ENCODE measurements around the gene KLK2.
A peak's percentile ranks its signal among the peaks of the same experiment; 100 is the strongest.
"Not testable (repeated sequence)": the region's sequence is repeated elsewhere in the genome, so short reads cannot be mapped to it uniquely, and the experiment has no call there.

KLK2 gene

GRCh38 chr19:50870417-50871089, 2.7 kb upstream of the KLK2 start:
- no peak overlapping the region for H3K27ac Mint-ChIP-seq

GRCh38 chr19:50874211-50874610, 972 bp downstream of the KLK2 start:
- Mint-ChIP-seq H3K27me3 (peaks cover 49% of the 10 kb centered on the region), H3K9me3 (no peaks in the 10 kb centered on the region), H3K4me3 (no peak overlapping the region), H3K4me1 (no peaks in the 10 kb centered on the region), H3K27ac (no peak overlapping the region)
- DNase-seq (no peak), ATAC-seq (no peak)

More at GRCh38 chr19:50870417-50871089, 2.7 kb upstream of the KLK2 start:
- peaks cover 62% of the 10 kb centered on the region for H3K27me3 Mint-ChIP-seq
- no peaks in the 10 kb centered on the region for H3K4me1 Mint-ChIP-seq
- H3K9me3 Mint-ChIP-seq, result no peaks in the 10 kb centered on the region
- ATAC-seq (peak; percentile 83), DNase-seq (peak in 1 of 2 donors; percentile 54)
- no peak overlapping the region for H3K4me3 Mint-ChIP-seq

GRCh38 chr19:50875795-50876422, 2.7 kb downstream of the KLK2 start:
- no peak for DNase-seq
- H3K27ac Mint-ChIP-seq, result no peak overlapping the region
- H3K27me3 Mint-ChIP-seq, result peaks cover 45% of the 10 kb centered on the region
- no peak overlapping the region for H3K4me3 Mint-ChIP-seq
- H3K9me3 Mint-ChIP-seq, result no peaks in the 10 kb centered on the region
- ATAC-seq, result no peak
- no peaks in the 10 kb centered on the region for H3K4me1 Mint-ChIP-seq

- no peak for ATAC-seq
- no peak overlapping the region for H3K4me3 Mint-ChIP-seq
- H3K4me1 Mint-ChIP-seq, result no peaks in the 10 kb centered on the region
- no peaks in the 10 kb centered on the region for H3K9me3 Mint-ChIP-seq
- DNase-seq, result no peak
- H3K27me3 Mint-ChIP-seq, result peaks cover 45% of the 10 kb centered on the region
- H3K27ac Mint-ChIP-seq, result no peak overlapping the region
These were observed 3.2 kb downstream of the KLK2 start for GRCh38 chr19:50876456-50876855.

- peak; percentile 26 for ATAC-seq
- Mint-ChIP-seq H3K27me3 (peaks cover 47% of the 10 kb centered on the region), H3K4me1 (no peaks in the 10 kb centered on the region), H3K27ac (no peak overlapping the region), H3K4me3 (no peak overlapping the region), H3K9me3 (no peaks in the 10 kb centered on the region)
- DNase-seq, result no peak
These were observed 4.1 kb downstream of the KLK2 start for GRCh38 chr19:50877338-50877737.

GRCh38 chr19:50878851-50879250, 5.6 kb downstream of the KLK2 start:
- no peak for ATAC-seq
- no peak overlapping the region for H3K27ac Mint-ChIP-seq

GRCh38 chr19:50880241-50880640, 7.0 kb downstream of the KLK2 start:
- DNase-seq, result no peak
- Mint-ChIP-seq H3K27ac (no peak overlapping the region), H3K4me1 (no peaks in the 10 kb centered on the region), H3K4me3 (no peak overlapping the region), H3K27me3 (peaks cover 57% of the 10 kb centered on the region), H3K9me3 (no peaks in the 10 kb centered on the region)
- no peak for ATAC-seq

More at GRCh38 chr19:50878851-50879250, 5.6 kb downstream of the KLK2 start:
- peaks cover 53% of the 10 kb centered on the region for H3K27me3 Mint-ChIP-seq
- no peak overlapping the region for H3K4me3 Mint-ChIP-seq
- H3K4me1 Mint-ChIP-seq, result no peaks in the 10 kb centered on the region
- H3K9me3 Mint-ChIP-seq, result no peaks in the 10 kb centered on the region
- no peak for DNase-seq

- H3K9me3 Mint-ChIP-seq, result no peaks in the 10 kb centered on the region
- ATAC-seq, result no peak
- H3K4me1 Mint-ChIP-seq, result no peaks in the 10 kb centered on the region
- H3K27ac Mint-ChIP-seq, result no peak overlapping the region
- H3K27me3 Mint-ChIP-seq, result peaks cover 70% of the 10 kb centered on the region
- no peak for DNase-seq
- no peak overlapping the region for H3K4me3 Mint-ChIP-seq
These were observed 8.9 kb downstream of the KLK2 start for GRCh38 chr19:50882188-50882587.

GRCh38 chr19:50889638-50890037, 16.4 kb downstream of the KLK2 start:
- Mint-ChIP-seq H3K4me1 (no peaks in the 10 kb centered on the region), H3K9me3 (peaks cover 0 to 7% of the 10 kb centered on the region in 2 donors), H3K27ac (no peak overlapping the region), H3K4me3 (no peak overlapping the region), H3K27me3 (peaks cover 50% of the 10 kb centered on the region)
- DNase-seq, result no peak
- ATAC-seq, result no peak

- ATAC-seq, result no peak
- no peak for DNase-seq
- Mint-ChIP-seq H3K4me1 (no peaks in the 10 kb centered on the region), H3K27ac (no peak overlapping the region), H3K27me3 (peaks cover 50% of the 10 kb centered on the region), H3K9me3 (peaks cover 0 to 14% of the 10 kb centered on the region in 2 donors), H3K4me3 (no peak overlapping the region)
These were observed 17.4 kb downstream of the KLK2 start for GRCh38 chr19:50890422-50891252.

- Mint-ChIP-seq H3K4me3 (no peak overlapping the region), H3K27ac (no peak overlapping the region), H3K27me3 (peaks cover 50% of the 10 kb centered on the region), H3K4me1 (no peaks in the 10 kb centered on the region), H3K9me3 (peaks cover 0 to 14% of the 10 kb centered on the region in 2 donors)
- DNase-seq (no peak), ATAC-seq (no peak)
These were observed 18.0 kb downstream of the KLK2 start for GRCh38 chr19:50891253-50891625.

GRCh38 chr19:50893047-50893736, 20.0 kb downstream of the KLK2 start:
- ATAC-seq (no peak), DNase-seq (no peak)
- no peak overlapping the region for H3K4me3 Mint-ChIP-seq
- peaks cover 0 to 14% of the 10 kb centered on the region in 2 donors for H3K9me3 Mint-ChIP-seq
- peaks cover 49% of the 10 kb centered on the region for H3K27me3 Mint-ChIP-seq
- H3K27ac Mint-ChIP-seq, result no peak overlapping the region
- H3K4me1 Mint-ChIP-seq, result no peaks in the 10 kb centered on the region

- H3K4me1 Mint-ChIP-seq, result no peaks in the 10 kb centered on the region
- peaks cover 0 to 14% of the 10 kb centered on the region in 2 donors for H3K9me3 Mint-ChIP-seq
- no peak overlapping the region for H3K4me3 Mint-ChIP-seq
These were observed 21.5 kb downstream of the KLK2 start for GRCh38 chr19:50894478-50895356.

GRCh38 chr19:50896089-50896590, 22.9 kb downstream of the KLK2 start:
- not testable (repeated sequence) for ATAC-seq, H3K4me1 Mint-ChIP-seq, H3K27ac Mint-ChIP-seq

More at GRCh38 chr19:50894478-50895356, 21.5 kb downstream of the KLK2 start:
- peaks cover 47% of the 10 kb centered on the region for H3K27me3 Mint-ChIP-seq
- no peak for DNase-seq
- no peak overlapping the region for H3K27ac Mint-ChIP-seq
- no peak for ATAC-seq

More at GRCh38 chr19:50896089-50896590, 22.9 kb downstream of the KLK2 start:
- not testable (repeated sequence) for DNase-seq, H3K4me3 Mint-ChIP-seq
- H3K27me3 Mint-ChIP-seq, result peaks cover 48% of the 10 kb centered on the region
- H3K9me3 Mint-ChIP-seq, result peaks cover 0 to 14% of the 10 kb centered on the region in 2 donors

All from stimulated activated naive CD8-positive, alpha-beta T cell treated with anti-CD3 and anti-CD28 coated beads, Interleukin-15, amount 100 ng/mL, for 72 hours (primary cell).